GM03348 (cell line): ENCODE data around the gene HEXIM1.

Source experiments
- DNase-seq: peaks from one replicate; pipeline ENCODE4 v3.0.0; 2012; ENCODE audit warnings: low spot score

HEXIM1 gene, protein sequence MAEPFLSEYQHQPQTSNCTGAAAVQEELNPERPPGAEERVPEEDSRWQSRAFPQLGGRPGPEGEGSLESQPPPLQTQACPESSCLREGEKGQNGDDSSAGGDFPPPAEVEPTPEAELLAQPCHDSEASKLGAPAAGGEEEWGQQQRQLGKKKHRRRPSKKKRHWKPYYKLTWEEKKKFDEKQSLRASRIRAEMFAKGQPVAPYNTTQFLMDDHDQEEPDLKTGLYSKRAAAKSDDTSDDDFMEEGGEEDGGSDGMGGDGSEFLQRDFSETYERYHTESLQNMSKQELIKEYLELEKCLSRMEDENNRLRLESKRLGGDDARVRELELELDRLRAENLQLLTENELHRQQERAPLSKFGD

DNA sequence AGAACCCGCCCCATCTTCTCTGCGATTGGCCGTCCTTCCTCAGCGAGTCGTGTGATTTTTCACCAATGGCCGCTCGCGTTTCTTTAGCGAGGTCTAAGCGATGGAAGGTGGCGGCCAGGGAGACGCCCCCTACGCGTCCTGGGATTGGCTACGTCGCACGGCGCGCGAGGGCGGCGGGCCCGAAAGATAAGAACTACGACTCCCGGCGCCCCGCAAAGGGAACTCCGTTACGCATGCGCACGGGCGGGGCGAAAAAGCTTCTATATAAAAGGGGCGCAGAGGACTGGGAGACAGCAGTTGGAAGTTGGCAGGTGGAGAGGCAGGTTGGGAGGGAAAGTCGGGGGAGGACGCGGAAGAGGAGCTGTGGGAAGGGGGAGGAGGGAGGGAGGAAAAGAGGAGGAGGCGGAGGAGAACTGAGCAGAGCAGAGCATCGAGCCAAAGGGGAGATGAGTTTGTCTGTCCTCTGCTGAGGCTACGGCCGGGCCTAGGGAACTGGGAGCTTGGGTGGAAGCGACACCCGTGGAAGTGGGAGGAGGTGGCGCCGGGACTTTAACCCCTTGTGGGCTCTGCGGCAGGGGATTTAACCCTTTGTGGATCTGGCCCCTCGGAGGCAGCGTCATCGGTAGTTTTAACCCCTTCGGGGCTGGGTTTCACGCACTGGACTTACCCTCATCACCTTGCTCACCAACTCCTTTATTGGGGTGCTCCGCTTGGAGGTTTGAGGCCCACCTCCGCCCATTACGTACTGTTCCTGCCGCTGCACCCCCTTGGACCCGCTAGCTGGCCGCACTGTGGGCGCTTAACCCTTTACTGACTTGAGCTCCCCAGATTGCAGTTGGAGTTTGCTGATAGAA lies at the start of gene HEXIM1:
HEXIM1 (plus strand) TSS at position 293 of the 854 bp plus-strand sequence. CDS start 716 bp downstream, outside the sequence.
- DNase-seq = peak; percentile 97

DNA sequence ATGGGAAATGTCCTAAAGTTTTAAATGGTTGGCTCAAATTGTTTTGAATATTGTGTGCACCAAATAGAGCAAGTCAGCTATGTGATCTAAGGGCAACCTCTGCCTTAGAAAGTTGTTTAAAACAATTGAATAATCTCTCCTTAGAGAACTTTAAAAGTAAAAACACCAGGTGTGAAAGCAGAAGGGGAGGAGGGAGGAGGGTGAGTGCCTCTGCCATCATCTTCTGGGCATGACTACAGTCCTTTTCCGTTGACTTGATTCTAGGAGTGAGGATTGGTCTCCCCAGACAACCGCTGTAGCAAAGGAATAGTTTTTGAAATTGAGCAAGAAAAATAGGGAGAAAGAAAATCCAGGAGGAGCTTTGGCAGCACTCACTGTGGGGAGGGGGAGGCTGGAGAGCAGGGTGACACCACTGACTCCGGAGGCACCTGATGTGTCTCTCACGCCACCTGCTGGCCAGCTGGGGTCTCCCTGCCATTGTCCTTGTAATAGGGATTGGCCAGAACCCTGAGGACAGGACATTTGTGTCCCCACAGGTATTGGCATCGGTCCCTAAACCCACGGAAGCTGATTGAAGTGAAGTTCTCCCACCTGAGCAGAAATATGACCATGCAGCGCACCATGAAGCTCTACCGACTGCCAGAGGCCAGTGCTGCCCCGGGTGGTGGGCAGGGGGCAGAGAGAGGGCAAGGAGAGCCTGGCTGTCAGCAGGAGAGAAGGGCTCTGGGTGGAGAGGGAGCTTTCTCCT lies 49.2 kb upstream of the HEXIM1 start:
- peak; percentile 89 for DNase-seq

DNA sequence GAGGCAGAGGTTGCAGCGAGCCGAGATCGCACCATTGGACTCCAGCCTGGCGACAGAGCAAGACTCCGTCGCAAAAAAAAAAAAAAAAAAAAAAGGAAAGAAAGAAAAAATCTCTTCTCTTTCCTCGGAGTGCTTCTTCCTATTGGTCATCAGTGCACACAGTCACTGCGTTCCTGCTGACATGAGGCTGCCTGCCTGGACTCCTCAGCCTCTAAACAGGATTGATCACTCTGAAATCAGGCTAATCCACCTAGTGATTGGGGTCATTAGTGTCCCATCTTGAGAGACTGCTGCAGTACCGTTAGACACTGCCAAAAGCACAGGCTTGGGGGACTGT lies 46.8 kb upstream of the HEXIM1 start:
- no peak for DNase-seq

DNA sequence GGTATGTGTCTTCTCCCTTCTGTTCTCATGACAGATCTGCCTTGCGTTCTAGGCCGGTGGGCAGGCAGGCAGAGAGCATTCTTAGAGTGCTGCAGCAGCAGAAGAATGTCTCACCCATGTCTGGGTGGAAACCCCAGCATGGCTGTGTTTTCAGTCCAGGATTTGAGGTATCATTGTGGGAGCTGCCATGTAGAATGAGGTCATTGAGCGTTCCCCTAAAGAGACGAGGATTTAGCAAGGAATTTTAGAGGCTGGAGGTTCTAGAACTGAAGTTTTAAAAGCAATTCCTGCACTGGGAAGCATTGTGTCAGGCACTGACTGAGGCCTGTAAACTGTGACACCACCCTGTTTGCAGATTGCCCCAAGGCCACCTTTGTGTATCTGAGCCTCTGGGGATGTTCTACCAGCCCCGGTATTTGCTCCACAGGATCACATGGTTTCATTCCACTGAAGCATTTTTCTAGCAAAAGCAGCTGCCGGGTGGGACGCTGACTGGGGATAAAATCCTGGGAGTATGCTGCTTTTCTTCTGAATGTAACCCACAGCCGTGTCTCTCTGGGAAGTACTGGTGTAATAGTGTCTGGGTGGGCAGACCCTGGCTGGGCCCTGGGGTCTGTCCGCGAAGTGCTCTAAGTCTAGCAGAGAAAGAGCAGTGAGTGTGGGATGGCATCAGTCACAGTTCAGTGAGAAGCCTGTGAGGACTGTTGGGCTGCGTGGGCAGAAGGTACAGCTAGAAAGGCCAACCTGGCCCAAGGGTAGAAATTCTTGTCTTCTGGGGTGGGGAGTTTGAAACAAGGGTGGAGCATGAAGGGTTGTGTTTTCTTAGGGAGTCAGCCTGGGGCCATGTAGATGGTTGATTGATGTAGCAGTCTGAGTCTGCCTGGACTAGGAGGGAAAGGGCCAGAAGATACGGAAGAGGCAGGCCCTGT lies 46.1 kb upstream of the HEXIM1 start:
- no peak for DNase-seq

DNA sequence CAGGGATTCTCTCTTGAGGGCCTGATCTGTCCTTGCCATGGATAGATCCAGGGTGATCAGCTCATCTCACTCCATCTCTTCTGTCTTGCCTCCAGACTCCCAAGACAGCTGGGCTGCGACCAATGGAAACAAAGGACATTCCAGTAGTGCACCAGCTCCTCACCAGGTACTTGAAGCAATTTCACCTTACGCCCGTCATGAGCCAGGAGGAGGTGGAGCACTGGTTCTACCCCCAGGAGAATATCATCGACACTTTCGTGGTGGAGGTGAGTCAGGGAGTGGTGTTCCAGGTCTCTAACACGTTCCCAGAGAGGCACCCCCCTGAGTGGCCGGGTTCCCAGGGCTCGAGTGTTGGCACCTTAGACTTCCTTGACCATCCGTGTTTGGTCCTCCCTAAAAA lies 45.4 kb upstream of the HEXIM1 start:
- no peak for DNase-seq

DNA sequence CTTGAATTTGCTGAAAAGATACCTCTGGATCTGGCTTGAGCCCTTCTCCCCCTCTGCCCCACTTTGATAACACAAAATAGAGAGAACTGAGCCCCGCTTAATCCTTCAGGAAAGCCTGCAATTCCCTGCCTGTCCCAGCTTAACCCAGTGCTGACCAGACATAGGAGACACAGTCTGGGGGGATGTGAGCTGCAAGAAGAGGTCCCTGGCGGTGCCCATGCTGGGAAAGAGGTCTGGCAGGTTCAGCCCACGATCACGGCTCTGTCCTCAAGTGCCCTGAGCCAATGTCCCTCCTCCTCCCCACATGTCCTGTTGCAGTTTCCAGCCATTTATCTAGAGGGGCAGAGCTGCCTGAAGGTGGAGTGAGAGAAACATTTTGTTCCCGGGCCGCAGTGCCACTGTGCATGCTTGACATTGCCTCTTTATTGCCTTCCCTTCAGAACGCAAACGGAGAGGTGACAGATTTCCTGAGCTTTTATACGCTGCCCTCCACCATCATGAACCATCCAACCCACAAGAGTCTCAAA lies 44.9 kb upstream of the HEXIM1 start:
- DNase-seq = no peak

DNA sequence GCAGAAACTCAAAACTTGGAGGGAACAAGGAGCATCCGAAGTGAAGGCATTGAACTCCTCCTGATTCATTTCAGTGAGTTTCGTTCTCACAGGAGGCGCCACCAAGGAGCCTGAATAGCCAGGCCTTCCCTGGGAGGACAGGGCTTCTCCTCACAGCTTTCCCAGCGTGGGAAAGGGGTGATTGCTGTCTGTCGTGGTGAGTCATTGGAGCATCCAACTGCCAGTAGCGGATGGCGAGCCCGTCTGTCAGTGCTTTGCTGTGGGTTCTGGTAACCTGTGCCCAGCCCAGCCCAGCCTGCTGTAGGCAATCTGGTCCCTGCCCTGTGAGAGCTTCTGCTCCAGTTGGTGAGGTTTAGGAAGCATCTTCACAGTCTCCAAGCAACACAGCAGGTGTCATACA lies 44.2 kb upstream of the HEXIM1 start:
- DNase-seq = no peak

DNA sequence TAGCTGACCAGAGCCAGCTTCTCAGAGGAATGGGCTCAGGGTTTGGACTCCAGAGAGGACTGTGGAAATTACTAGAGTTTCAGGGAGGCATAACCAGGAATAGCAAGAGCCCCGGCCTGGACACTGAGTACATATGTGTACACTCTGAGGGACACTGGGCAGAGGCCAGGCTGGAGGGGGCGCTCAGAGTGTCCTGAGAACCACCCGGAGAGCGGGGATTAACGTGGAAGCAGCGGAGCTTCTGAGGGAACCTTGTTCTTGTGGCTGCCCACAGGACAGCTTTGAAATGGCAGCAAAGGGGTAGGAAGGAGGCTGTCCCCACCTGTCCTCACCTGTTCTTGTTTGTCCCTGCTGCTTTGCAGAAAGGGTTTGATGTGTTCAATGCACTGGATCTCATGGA lies 43.8 kb upstream of the HEXIM1 start:
- DNase-seq = no peak

DNA sequence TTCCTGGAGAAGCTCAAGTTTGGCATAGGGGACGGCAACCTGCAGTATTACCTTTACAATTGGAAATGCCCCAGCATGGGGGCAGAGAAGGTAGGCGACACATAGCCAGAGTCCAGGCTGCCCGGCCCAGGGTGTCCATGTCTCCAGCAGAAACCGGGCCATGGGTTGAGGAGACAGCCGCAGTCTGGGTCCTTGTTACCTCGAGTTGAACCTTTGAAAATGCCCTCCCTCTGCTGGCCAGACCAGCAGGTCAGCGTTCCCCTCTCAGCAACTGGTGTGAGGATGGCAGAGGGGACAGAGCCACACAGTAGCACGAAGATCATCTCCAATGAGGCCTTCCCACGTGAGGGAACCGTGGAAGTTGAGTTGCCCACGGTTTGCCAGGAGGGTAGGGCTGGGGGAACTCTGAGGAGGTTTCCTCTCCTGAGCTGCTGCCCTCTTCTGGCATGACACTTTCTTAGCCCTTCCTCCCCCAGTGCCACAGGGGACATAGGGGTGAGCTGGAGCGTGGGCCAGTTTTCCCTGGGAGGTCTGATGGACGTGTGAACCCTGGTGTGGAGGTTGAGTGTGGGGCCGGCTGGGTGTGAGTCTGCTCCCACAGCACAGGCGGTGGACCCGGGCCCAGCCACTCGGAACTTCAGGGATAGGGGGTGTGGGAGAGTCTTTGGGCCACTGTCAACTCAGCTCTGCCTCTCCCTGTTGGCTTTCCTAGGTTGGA lies 43.2 kb upstream of the HEXIM1 start:
- DNase-seq = no peak

DNA sequence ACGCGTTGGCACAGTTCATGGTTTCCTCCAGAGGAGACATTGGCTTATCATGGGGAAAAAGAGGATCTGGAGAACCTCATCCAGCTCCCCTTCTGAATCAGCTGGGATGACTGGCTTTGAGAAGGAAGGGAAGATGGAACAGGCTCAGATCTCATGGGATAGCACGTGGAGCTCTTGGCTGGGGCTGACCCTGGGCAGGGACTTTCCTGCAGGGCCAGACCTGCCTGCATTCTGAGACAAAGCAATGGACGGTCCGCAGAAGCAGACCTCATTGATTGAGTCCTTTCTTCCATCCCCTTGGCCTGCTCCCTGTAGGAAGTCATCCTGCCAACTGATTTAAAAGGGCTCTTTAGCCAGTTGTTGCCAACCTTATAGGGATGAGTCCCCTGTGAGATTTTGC lies 42.2 kb upstream of the HEXIM1 start:
- no peak for DNase-seq

DNA sequence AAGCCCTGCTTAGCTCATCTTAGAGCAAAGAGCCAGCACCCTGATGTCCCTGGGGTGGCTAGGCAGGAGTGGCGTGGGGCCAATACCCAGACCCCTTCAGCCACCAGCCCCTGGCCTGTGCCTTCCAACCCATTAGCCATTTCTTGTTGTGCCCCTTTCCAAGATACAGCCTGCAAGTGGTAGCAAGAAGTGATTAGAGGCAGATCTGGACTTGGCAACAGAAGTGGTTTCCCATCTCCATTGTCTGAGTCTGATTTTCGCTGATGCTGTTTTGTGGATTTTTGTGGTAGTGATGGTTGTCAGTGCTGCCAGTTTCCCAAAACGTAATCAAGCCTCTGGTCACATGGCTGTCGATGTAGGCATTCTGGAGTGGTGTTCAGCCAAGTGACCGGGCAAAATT lies 41.7 kb upstream of the HEXIM1 start:
- DNase-seq = no peak

DNA sequence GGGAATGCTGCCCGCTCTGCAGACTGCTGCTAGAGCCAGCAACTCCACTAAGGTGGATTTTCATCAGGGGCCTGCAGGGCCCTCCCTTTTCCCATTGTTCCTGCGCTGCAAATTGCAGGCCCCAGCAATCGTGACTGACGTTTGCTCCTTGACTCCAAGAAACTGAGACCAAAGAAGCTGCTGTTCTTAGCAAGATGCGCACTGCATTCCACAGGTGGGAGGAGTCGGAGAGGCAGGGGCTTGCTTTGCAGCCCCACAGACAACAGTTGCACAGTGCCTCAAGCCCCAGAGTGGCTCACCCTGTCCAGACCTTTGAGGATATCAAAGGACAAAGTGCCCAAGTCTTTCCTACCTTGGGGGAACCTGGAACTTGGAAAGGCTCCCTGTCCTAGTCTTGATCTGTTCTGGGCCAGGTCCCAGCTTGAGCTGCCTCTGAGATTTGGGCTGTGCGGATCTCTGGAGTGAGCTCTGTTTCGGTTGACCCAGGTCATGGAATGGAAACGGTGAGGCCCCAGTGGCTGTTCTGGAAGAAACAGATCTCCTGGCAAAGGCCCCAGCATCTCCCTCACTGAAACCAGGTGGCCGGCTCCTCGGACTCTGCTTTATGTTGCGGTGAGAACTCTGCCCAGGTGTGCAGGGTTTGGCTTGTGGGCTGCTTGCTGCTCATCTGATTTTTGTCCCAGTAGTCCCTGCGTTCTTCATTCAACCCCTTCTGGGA lies 40.8 kb upstream of the HEXIM1 start:
- no peak for DNase-seq

DNA sequence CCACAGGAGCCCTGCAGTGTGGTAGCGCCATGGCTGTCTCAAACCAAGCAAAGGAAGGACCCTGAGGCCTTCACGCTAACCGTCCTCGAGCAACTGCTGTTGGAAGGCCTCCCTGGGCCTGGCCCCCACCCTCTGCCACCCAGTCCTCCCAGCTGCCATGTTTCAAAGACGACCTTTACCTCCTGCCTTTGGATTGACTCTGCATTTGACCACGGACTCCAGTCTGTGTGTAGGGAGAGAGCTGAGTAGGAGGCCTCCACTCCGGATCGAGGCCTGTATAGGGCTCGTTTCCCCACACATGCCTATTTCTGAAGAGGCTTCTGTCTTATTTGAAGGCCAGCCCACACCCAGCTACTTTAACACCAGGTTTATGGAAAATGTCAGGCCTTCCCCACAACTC lies 40.2 kb upstream of the HEXIM1 start:
- no peak for DNase-seq

DNA sequence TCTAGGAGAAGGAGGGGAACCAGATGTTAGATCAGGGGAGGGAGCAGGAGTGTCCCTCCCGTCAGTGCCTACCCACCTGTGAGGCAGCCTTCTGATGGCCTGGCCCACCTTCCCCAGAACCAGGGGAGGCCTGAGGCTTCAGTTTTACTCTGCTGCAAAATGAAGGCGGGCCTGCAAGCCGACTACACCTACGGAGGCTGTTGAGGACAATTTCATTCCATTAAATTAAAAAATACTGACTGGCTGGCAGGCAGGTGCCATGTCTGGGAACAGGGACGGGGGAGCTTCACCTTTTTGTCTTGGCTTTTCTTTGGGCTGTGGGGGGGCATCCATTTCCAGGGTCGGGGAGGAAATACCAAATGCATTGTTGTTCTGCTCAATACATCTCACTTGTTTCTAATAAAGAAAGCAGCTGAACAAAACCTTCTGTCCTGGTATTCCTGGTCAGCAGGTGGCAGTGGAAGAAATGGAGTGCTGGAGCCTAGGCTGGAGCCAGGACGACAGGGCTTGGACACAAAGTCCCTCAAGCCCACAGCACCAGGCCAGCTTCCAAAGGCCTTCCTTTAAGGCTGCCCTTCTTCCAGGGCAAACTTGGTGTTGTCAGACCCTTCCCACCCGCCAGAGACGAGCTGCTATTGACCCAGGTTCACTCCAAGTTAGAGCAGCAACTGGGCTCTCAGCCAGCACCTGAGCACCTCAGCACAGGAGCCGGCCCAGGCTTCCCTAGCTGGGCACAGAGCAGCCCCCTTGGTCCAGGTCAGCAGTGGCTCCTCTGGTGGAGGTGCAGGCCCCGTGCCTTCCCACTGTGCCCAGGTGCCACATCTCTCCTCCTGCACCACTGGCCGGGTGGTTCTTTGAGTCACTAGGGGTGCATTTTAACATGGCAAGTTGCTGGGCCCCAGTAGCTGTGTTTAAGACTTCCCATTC lies 39.4 kb upstream of the HEXIM1 start:
- no peak for DNase-seq

DNA sequence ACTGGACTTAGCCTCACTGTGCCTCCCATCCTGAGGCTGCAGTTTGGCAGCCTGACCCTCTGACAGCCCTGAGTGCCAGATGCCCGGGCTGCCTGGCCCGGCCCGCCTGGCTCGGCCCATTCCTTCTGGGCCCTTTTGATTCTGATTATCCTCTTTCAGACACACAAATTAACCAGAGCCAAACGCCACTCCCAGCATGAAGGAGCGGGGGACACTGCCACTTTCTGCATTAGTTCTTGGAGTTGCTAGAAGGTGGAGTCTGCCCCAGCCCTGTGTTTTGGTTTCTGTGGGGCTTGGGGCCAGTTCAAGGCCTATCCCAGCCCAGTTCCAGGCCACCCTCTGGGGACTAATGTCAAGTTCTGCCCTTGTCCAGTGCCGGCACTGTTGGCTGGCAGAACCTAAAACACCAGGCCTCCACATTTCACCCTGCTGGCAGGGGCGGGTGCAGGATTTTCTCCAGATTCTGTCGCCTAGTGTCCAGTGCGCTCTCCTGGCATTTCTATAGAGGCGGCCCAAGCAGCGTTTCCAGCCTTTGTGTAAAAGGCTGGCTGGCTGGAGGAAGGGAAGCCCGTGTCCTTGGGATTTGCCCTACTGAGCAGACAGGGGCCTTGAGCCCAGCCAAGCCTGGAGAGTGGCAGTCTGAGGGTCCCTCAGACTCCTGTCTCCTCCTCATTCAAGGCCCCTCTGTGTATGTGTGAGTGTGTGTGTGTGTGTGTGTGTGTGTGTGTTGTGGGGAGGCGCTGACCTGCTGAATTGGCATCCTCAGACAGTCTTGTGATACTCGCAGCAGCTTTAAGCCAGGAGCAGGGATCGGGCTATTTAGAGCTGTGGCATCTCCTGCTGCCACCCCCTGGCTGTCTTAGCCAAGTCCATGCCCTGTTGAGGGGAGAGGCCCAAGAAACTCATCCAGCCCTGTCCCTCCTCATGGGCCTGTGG lies 37.3 kb upstream of the HEXIM1 start:
- DNase-seq = no peak

DNA sequence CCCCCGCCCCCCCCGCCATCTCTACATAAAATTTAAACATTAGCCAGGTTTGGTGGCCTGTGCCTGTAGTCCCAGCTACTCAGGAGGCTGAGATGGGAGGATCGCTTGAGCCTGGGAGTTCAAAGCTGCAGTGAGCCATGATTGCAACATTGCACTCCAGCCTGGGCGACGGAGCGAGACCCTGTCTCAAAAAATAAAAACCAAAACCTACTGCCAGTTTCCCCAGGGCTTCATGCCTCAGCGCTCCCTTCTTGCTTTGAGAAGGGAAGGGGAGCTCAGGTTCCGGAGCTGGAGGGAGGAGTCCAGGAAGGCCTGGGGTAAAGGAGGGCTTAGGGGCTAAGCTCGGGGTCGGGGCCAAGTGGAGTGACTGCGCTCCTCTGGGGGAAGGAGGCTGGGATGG lies 36.4 kb upstream of the HEXIM1 start:
- DNase-seq = no peak

DNA sequence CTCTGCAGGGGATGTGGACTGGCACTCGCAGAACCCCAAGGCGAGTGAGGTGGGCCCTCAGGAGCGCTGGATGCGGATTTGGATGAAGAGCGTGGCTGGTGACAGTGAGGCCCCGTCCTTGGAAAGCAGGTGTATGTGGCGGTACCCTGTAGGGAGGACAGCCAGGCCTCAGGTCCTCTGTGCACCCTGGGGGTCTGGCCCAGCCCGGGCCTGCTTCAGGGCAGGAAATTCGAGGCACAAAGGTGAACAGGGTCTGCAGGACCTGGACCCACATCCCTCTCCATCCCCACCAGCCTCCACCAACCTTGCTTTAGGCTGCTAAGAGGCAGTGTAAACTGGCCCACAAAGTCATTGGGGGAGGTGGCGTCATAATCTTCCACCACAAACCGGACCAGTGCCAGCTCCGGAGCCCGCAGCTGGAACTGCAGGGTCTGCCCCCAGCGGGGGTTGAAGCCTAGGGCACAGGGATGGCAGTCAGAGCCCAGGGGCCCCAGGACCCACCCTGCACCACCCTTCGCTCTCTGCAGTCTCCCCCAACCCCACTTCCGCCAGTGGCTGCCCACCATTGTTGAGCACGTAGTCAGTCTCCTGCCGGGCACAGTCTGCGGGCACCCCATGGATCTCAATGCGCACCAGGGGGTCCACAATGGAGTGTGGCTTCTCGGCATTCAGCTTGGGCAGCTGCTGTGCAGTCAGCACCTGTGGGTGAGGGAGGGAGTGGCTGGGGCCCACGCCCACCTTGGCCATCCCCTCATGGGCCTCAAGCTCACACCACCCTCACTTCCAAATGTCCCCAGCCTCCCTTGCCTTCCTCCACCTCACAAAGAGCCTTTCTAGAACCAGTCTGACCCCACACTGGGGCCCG lies 35.5 kb upstream of the HEXIM1 start:
- no peak for DNase-seq
